Measurements from ENCODE around the gene SCN3B.

SCN3B gene

GRCh38 chr11:123695231-123695630, 40.8 kb upstream of the SCN3B start:
- TF ChIP-seq CTCF (conservative IDR thresholded peaks at IDR 0.05; ENCODE audit: low read depth), result no peak
- ChIA-PET CTCF (no interaction called here), POLR2A (ENCODE audit: low non-redundant PET) (no interaction called here)
- no peak overlapping the region for H3K27ac ChIP-seq
- no peak for DNase-seq (ENCODE audit: low spot score)

- ChIA-PET CTCF (interaction anchor here (1.0 kb wide), 1 partner anchor 16 kb away, joined by 4 read pairs; no protein-coding TSS in a partner anchor), POLR2A (ENCODE audit: low non-redundant PET) (no interaction called here)
- H3K27ac ChIP-seq, result no peak overlapping the region
- no peak for TF ChIP-seq CTCF (conservative IDR thresholded peaks at IDR 0.05; ENCODE audit: low read depth)
- DNase-seq (ENCODE audit: low spot score), result no peak
Observed at GRCh38 chr11:123694551-123694950, 40.1 kb upstream of the SCN3B start.

- POLR2A ChIA-PET (ENCODE audit: low non-redundant PET), result no interaction called here
- DNase-seq (ENCODE audit: low spot score), result no peak
- no peak for TF ChIP-seq CTCF (conservative IDR thresholded peaks at IDR 0.05; ENCODE audit: low read depth)
- H3K27ac ChIP-seq, result no peak overlapping the region
- CTCF ChIA-PET, result no interaction called here
Observed at GRCh38 chr11:123692961-123693360, 38.5 kb upstream of the SCN3B start.

DNA sequence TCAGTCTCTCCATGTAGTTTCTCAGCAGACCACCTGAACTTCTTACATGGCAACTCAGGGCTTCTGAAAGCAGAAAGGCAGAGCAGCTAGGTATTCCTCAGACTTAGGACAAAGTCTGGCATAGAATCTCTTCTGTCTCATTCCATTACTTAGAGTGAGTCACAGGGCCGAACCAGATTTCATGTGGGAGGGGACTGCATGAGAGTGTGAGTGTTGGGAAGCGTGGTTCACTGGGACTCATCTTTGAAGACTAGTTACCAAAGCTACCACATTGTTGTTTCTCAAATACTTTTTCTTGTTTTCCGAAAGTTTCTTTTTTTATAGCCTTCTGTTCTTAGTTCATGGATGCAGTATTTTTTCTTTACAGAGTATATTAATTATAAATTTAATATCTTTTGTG, 36.1 kb upstream of the SCN3B start:
- no peak for TF ChIP-seq CTCF (conservative IDR thresholded peaks at IDR 0.05; ENCODE audit: low read depth)
- CTCF ChIA-PET, result interaction anchor here (0.6 kb wide), 1 partner anchor 573 kb away, joined by 3 read pairs; no protein-coding TSS in a partner anchor
- H3K27ac ChIP-seq, result no peak overlapping the region
- peak; percentile 74 for DNase-seq (ENCODE audit: low spot score)
- POLR2A ChIA-PET (ENCODE audit: low non-redundant PET), result no interaction called here

- ChIA-PET POLR2A (ENCODE audit: low non-redundant PET) (no interaction called here), CTCF (interaction anchor here (0.6 to 0.7 kb wide), 2 partner anchors 295 to 528 kb away, joined by 3 read pairs; no protein-coding TSS in a partner anchor)
- TF ChIP-seq CTCF (conservative IDR thresholded peaks at IDR 0.05; ENCODE audit: low read depth), result no peak
- no peak for DNase-seq (ENCODE audit: low spot score)
- no peak overlapping the region for H3K27ac ChIP-seq
Observed at GRCh38 chr11:123684601-123685000, 30.2 kb upstream of the SCN3B start.

DNA sequence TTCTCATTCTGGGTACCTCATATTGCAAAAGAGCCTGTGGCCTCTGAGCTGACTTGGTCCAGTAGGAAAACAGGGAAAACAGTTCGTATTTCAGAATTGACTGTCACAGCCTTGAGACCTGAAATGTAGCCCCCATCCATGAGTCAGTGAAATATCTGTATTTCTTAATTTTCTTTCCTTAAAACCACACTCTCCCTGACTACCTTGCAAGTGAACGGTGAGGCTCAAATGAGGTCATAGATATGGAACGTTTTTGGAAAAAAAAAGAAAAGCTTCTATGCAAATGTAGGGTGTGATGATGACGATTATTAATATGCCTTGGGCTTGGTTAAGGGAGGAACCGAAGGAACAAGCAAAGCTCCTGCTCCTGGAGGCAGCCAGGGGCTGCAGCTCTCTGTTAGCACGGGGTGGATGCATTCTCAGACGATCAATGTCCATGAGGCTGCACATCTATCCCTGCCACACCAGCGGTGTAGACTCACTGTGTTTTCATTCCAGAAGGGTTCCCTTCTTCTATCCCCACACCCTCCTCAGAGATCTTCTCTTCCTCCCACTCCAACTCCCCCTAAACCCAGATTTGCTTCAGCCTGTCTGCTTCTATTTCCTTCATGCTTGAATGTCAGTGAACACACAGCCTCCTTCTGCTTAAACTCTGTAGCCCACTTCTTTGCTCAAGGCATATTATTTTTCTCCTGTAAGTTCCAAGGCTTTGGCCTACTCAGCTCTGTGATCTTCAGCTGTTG, 29.2 kb upstream of the SCN3B start:
- ChIA-PET CTCF (interaction anchor here (1.0 kb wide), 1 partner anchor 25 kb away, joined by 4 read pairs; no protein-coding TSS in a partner anchor), POLR2A (ENCODE audit: low non-redundant PET) (no interaction called here)
- no peak for TF ChIP-seq CTCF (conservative IDR thresholded peaks at IDR 0.05; ENCODE audit: low read depth)
- H3K27ac ChIP-seq, result no peak overlapping the region
- no peak for DNase-seq (ENCODE audit: low spot score)

Measured in RWPE1 (cell line).